Suprapubic skin (tissue), 4 donors: ENCODE measurements around the gene HS6ST1. TPM values are rescaled to one million over a fixed set of nuclear protein-coding genes. Genes with fewer than 3 reads are reported as not detected.
A peak's percentile ranks its signal among the peaks of the same experiment; 100 is the strongest.

Source experiments
- DNase-seq, 2 donors: peaks; one replicate each; pipeline ENCODE4 v3.0.0-alpha.2; 2019; ENCODE audit warnings: low spot score in 2 of 2
- H3K27ac ChIP-seq: fragments of 200-600 bp; sonication (generic); one replicate; pipeline ENCODE4 v1.5.1; 2019
- H3K27me3 ChIP-seq: fragments of 200-600 bp; sonication (generic); one replicate; pipeline ENCODE4 v1.5.1; 2019
- H3K36me3 ChIP-seq: fragments of 200-600 bp; sonication (generic); one replicate; pipeline ENCODE4 v1.5.1; 2019
- H3K4me1 ChIP-seq: fragments of 200-600 bp; sonication (generic); one replicate; pipeline ENCODE4 v1.5.1; 2019
- H3K4me3 ChIP-seq: fragments of 200-600 bp; sonication (generic); one replicate; pipeline ENCODE4 v1.5.1; 2019; ENCODE audit warnings: mild to moderate bottlenecking
- H3K9me3 ChIP-seq: fragments of 200-600 bp; sonication (generic); one replicate; pipeline ENCODE4 v1.5.1; 2019
- CTCF ChIP-seq, 2 donors: fragments of 200-600 bp in 1 of 2; fragments of 450-650 bp in 1 of 2; sonication (generic) in 1 of 2; IDR thresholded peaks; one replicate each; pipeline ENCODE4 v1.5.1; 2016 to 2019; ENCODE audit warnings: antibody characterized with exemption in 2 of 2, mild to moderate bottlenecking in 1 of 2, moderate library complexity in 1 of 2
- EP300 ChIP-seq: sonication (generic); formaldehyde crosslinking; IDR thresholded peaks from one replicate; pipeline ENCODE4 v1.6.1; 2017; ENCODE audit warnings: antibody characterized with exemption
- POLR2A ChIP-seq, 2 donors: fragments of 450-650 bp; IDR thresholded peaks; one replicate each; pipeline ENCODE4 v1.6.1; 2017; ENCODE audit warnings: antibody characterized with exemption in 2 of 2, mild to moderate bottlenecking in 2 of 2, moderate library complexity in 2 of 2
- POLR2AphosphoS5 ChIP-seq, 3 donors: sonication (generic); formaldehyde crosslinking; IDR thresholded peaks; one replicate each; pipeline ENCODE4 v1.6.1; 2017; ENCODE audit warnings: antibody characterized with exemption in 3 of 3
- WGBS: methylation state at CpG from one replicate; pipeline ENCODE4 v1.1.5; 2018; 5-methylcytosine and 5-hydroxymethylcytosine counted together
- total RNA-seq, 4 donors: library from RNA; depleted of rRNA; stranded (reverse); fragments of >200 nt; gene quantifications; one replicate each; pipeline ENCODE4 v1.1.0, GENCODE V29; 2016

The HS6ST1 gene
- total RNA-seq, 4 donors from 2014 or later: 55.7 to 75.0 (median 67.3) TPM

GRCh38 chr2:128324008-128324896 lies 5.6 kb upstream of the HS6ST1 start:
- H3K27me3 ChIP-seq: no peaks in the 10 kb centered on the region
- no peak overlapping the region for H3K4me3 ChIP-seq
- WGBS: 92% methylated on average over 7 of the region's 11 CpGs
- peaks cover 33% of the 10 kb centered on the region for H3K4me1 ChIP-seq
- H3K9me3 ChIP-seq: no peaks in the 10 kb centered on the region
- no peak overlapping the region for H3K27ac ChIP-seq
- TF ChIP-seq EP300 (no peak), CTCF (IDR thresholded peaks at IDR 0.05) (no peak), POLR2A (IDR thresholded peaks at IDR 0.05) (no peak), POLR2AphosphoS5 (IDR thresholded peaks at IDR 0.05) (no peak)
- peak in 1 of 2 donors; percentile 54 for DNase-seq
- no peaks in the 10 kb centered on the region for H3K36me3 ChIP-seq

DNA sequence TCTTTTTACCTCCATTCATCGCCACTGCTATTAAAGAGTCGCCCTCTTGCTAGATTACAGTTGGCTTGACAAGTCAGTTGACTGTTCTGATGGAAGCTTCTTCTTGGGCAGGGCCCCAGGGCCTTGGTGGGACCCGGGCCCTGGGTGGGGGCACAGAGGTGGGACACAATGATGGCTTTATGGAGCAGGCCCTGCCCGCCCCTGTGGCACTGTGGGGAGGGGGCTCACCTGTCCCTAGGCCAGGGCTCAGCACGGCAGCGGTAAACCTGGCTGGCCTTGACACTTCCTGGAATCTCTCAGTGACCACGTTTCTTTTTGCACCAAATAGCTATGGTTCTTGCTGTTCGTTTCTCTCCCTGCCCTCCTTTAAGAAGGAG lies 4.9 kb upstream of the HS6ST1 start:
- no peaks in the 10 kb centered on the region for H3K9me3 ChIP-seq
- TF ChIP-seq POLR2AphosphoS5 (IDR thresholded peaks at IDR 0.05) (no peak), CTCF (IDR thresholded peaks at IDR 0.05) (no peak), EP300 (no peak), POLR2A (IDR thresholded peaks at IDR 0.05) (no peak)
- H3K27me3 ChIP-seq: no peaks in the 10 kb centered on the region
- peaks cover 36% of the 10 kb centered on the region for H3K4me1 ChIP-seq
- no peak overlapping the region for H3K27ac ChIP-seq
- no peaks in the 10 kb centered on the region for H3K36me3 ChIP-seq
- no peak overlapping the region for H3K4me3 ChIP-seq
- WGBS: 76% methylated on average over 8 of the region's 8 CpGs
- DNase-seq: peak in 1 of 2 donors; percentile 55

- H3K27me3 ChIP-seq: no peaks in the 10 kb centered on the region
- H3K4me3 ChIP-seq: peak overlapping the region; percentile 76
- H3K4me1 ChIP-seq: peaks cover 36% of the 10 kb centered on the region
- H3K36me3 ChIP-seq: no peaks in the 10 kb centered on the region
- no peaks in the 10 kb centered on the region for H3K9me3 ChIP-seq
- no peak for TF ChIP-seq EP300
- TF ChIP-seq POLR2A (IDR thresholded peaks at IDR 0.05): no peak
- TF ChIP-seq POLR2AphosphoS5 (IDR thresholded peaks at IDR 0.05): no peak
- no peak for TF ChIP-seq CTCF (IDR thresholded peaks at IDR 0.05)
- DNase-seq: peak; percentile 74 to 80
- 55% methylated on average over 9 of the region's 29 CpGs for WGBS
- H3K27ac ChIP-seq: peak overlapping the region; percentile 93
These were observed 4.3 kb upstream of the HS6ST1 start for GRCh38 chr2:128322715-128323554.

DNA sequence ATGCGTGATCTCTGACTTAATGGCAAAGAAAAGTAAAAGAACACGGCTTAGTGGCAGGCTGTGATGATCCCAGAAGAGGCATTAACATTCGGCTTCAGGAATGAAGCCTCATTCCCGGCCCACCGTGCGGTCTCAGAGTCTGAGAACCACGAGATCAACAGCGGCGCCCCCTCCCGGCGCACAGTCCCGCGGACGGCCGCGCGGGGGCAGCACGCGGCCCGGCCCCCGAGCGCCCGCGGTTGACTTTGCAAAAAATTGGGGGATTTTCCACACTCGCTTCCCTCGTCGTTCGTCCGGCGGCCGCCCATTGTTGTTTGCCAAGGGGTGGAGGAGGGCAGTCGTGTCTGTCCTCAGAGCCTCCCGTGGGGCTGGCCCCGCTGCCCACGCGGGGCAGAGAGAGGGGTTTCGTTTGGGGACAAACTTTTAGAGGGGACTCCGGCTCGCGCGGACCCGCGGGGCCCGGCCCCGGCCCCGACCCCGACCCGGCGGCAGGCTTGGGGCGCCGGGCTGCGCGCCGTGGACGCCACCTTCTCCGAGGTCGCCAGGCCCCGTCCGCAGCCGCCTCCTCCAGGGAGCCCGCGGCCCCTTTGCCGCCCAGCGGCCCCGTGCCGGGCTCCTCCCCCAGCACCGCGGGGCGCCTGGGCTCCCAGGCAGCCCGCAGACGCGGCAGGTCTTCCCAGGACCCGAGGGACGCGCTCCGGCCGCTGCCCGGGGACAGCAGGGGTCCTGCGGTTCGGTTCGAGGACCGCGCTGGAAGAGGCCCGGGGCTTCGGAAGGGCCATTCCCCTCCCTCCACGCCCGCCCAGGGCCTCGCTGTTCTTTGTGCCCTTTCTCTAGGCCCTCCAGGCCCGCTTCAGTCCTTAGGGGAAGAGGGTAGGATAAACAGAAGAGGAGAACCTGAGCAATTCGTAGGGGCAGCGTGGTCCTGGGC lies 3.4 kb upstream of the HS6ST1 start:
- WGBS: 2% methylated on average over 34 of the region's 91 CpGs
- peaks cover 40% of the 10 kb centered on the region for H3K4me1 ChIP-seq
- peak; percentile 91 to 94 for DNase-seq
- peak overlapping the region; percentile 93 for H3K27ac ChIP-seq
- H3K9me3 ChIP-seq: no peaks in the 10 kb centered on the region
- H3K36me3 ChIP-seq: no peaks in the 10 kb centered on the region
- H3K4me3 ChIP-seq: peak overlapping the region; percentile 76
- TF ChIP-seq POLR2AphosphoS5 (IDR thresholded peaks at IDR 0.05) (peak in 1 of 3 donors; percentile 27), EP300 (no peak), CTCF (IDR thresholded peaks at IDR 0.05) (peak; percentile 92 to 99), POLR2A (IDR thresholded peaks at IDR 0.05) (peak in 1 of 2 donors; percentile 57)
- no peaks in the 10 kb centered on the region for H3K27me3 ChIP-seq
